T-helper 2 cell treated with Interferon-gamma antibody and Interleukin-4, amounts not matched to agents 5 μg/mL and 100 μg/mL, for 36 hours (primary cell): Measurements from ENCODE around the gene FRMD3.
A peak's percentile ranks its signal among the peaks of the same experiment; 100 is the strongest.

ENCODE experiments used
- DNase-seq: peaks from one replicate; pipeline ENCODE4 v3.0.0; 2021; ENCODE audit warnings: low spot score
- H3K27ac Mint-ChIP-seq: one replicate; pipeline ENCODE4 v1.8.0; 2021; ENCODE audit warnings: mild to moderate bottlenecking, mixed read lengths
- H3K27me3 Mint-ChIP-seq: one replicate; pipeline ENCODE4 v1.8.0; 2021; ENCODE audit warnings: low read depth, mixed read lengths
- H3K36me3 Mint-ChIP-seq: one replicate; pipeline ENCODE4 v1.8.0; 2021; ENCODE audit warnings: low read depth, mixed read lengths
- H3K4me1 Mint-ChIP-seq: one replicate; pipeline ENCODE4 v1.8.0; 2021; ENCODE audit warnings: low read depth, mixed read lengths
- H3K4me3 Mint-ChIP-seq: one replicate; pipeline ENCODE4 v1.8.0; 2022; ENCODE audit warnings: mild to moderate bottlenecking, moderate library complexity, mixed read lengths
- H3K9me3 Mint-ChIP-seq: one replicate; pipeline ENCODE4 v1.8.0; 2021; ENCODE audit warnings: mixed read lengths

The FRMD3 gene

DNA sequence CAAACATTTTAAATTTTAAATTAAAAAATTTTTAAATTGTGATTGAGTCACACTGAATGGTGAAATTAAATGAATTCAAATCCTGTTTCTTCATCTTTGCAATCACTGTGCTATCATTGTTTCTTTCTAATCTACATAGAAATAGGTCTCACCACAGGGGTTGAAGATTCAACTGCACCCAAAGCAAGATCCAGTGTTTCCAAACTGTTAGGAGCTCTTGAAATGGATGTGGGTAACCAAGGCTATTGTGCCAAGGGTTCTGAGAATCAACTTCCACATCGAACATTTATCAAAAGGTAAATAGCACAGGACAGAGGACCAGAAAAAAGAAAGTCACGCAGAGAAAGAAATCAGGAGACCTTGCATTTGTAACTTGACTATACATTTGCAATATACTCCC lies 302.7 kb downstream of the FRMD3 start:
- Mint-ChIP-seq H3K36me3 (no peaks in the 10 kb centered on the region), H3K4me3 (no peak overlapping the region), H3K9me3 (no peaks in the 10 kb centered on the region), H3K27me3 (no peaks in the 10 kb centered on the region), H3K27ac (no peak overlapping the region), H3K4me1 (no peaks in the 10 kb centered on the region)
- no peak for DNase-seq

- DNase-seq = no peak
- no peak overlapping the region for H3K27ac Mint-ChIP-seq
- H3K36me3 Mint-ChIP-seq = no peaks in the 10 kb centered on the region
- no peaks in the 10 kb centered on the region for H3K4me1 Mint-ChIP-seq
- no peak overlapping the region for H3K4me3 Mint-ChIP-seq
- H3K27me3 Mint-ChIP-seq = no peaks in the 10 kb centered on the region
- H3K9me3 Mint-ChIP-seq = no peaks in the 10 kb centered on the region
Measured at GRCh38 chr9:83234541-83234940, 303.7 kb downstream of the FRMD3 start.

DNA sequence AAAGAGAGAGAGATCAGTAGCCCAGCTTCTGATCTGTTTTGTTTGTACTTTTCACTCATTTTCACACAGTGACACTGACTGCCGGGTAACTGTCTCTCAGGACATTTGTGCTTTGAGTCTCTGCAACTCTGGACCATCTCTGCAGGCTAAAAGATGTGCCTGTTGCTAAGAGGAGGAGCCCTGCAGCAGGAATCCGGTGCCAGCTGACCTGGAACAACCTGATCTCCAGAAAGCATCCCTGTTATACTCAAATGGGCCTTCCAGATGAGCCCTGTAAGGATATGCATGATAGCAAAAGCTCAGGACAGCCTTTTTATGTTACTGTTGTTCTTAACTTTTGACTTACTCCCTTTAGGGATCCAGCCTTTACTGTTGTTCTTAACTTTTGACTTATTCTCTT lies 304.6 kb downstream of the FRMD3 start:
- no peak overlapping the region for H3K4me3 Mint-ChIP-seq
- no peaks in the 10 kb centered on the region for H3K27me3 Mint-ChIP-seq
- DNase-seq = no peak
- H3K4me1 Mint-ChIP-seq = no peaks in the 10 kb centered on the region
- no peaks in the 10 kb centered on the region for H3K9me3 Mint-ChIP-seq
- H3K36me3 Mint-ChIP-seq = no peaks in the 10 kb centered on the region
- no peak overlapping the region for H3K27ac Mint-ChIP-seq

- Mint-ChIP-seq H3K4me3 (no peak overlapping the region), H3K27ac (no peak overlapping the region), H3K27me3 (no peaks in the 10 kb centered on the region), H3K9me3 (no peaks in the 10 kb centered on the region), H3K36me3 (no peaks in the 10 kb centered on the region), H3K4me1 (no peaks in the 10 kb centered on the region)
- DNase-seq = peak; percentile 15
Measured at GRCh38 chr9:83231039-83231438, 307.2 kb downstream of the FRMD3 start.

DNA sequence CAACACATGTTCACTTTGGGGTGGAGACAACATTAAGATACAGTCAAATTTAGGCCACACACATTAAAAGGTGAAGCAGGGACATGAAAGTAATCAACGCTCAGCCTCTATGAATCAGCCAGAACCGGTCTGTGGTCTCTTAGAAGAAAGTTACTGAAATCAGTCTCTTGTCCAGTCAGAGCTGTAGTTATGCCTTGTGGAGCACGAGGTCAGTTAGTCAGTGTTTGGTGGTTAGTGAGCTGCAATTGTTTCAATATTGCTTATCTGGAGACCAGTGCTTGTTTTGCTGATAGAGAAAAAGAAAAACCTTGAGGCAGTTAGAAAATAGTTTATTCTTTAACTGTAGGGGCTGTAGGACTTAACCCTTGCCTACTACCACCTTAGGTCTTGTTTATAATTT lies 317.5 kb downstream of the FRMD3 start:
- H3K27ac Mint-ChIP-seq = no peak overlapping the region
- H3K9me3 Mint-ChIP-seq = no peaks in the 10 kb centered on the region
- no peaks in the 10 kb centered on the region for H3K36me3 Mint-ChIP-seq
- peak; percentile 55 for DNase-seq
- peaks cover 16% of the 10 kb centered on the region for H3K27me3 Mint-ChIP-seq
- H3K4me3 Mint-ChIP-seq = peak overlapping the region; percentile 88
- H3K4me1 Mint-ChIP-seq = peaks cover 14% of the 10 kb centered on the region

- H3K9me3 Mint-ChIP-seq = no peaks in the 10 kb centered on the region
- H3K27ac Mint-ChIP-seq = no peak overlapping the region
- DNase-seq = no peak
- H3K4me1 Mint-ChIP-seq = peaks cover 14% of the 10 kb centered on the region
- H3K27me3 Mint-ChIP-seq = peaks cover 17% of the 10 kb centered on the region
- peak overlapping the region; percentile 88 for H3K4me3 Mint-ChIP-seq
- no peaks in the 10 kb centered on the region for H3K36me3 Mint-ChIP-seq
Measured at GRCh38 chr9:83219924-83220438, 318.2 kb downstream of the FRMD3 start.

- DNase-seq = peak; percentile 30
- Mint-ChIP-seq H3K27ac (peak overlapping the region; percentile 32), H3K4me1 (peaks cover 14% of the 10 kb centered on the region), H3K36me3 (no peaks in the 10 kb centered on the region), H3K27me3 (peaks cover 22% of the 10 kb centered on the region), H3K9me3 (no peaks in the 10 kb centered on the region), H3K4me3 (peak overlapping the region; percentile 88)
Measured at GRCh38 chr9:83219154-83219923, 318.9 kb downstream of the FRMD3 start.

DNA sequence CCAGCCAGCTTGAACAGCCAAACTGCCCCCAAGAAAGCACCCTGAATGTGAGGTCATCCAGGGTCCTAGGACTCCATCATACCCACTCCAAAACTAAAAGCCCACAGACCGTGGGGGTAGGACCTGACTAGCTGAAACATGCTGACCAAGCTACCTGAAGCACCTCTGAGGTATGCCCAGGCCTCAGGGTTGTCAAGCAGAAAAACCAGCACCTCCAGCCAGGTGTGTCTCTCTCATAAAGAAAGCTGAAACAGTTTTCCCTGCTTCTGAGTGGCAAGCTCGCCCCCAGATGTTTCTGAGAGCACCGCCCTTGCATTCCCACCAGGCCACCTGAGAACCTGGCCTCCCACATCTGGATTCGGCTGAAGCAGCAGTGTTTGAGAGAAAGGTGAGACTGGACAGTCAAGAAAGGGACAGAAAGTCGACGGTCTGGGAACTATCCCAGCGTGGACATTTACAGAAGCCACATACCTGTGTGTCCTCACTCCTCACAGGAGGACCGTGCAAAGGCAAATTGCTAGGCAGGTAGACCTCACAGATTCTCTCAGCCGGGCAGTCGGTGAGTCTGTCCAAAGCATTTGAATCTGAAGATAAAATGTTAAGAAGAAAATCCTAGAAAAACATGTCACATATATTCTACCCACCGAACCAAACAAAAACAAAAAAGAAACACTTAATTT lies 319.6 kb downstream of the FRMD3 start:
- no peaks in the 10 kb centered on the region for H3K9me3 Mint-ChIP-seq
- no peak overlapping the region for H3K27ac Mint-ChIP-seq
- no peak for DNase-seq
- H3K36me3 Mint-ChIP-seq = no peaks in the 10 kb centered on the region
- H3K4me1 Mint-ChIP-seq = peaks cover 14% of the 10 kb centered on the region
- H3K27me3 Mint-ChIP-seq = peaks cover 22% of the 10 kb centered on the region
- H3K4me3 Mint-ChIP-seq = peak overlapping the region; percentile 27

GRCh38 chr9:83209188-83209731 lies 328.9 kb downstream of the FRMD3 start:
- no peaks in the 10 kb centered on the region for H3K36me3 Mint-ChIP-seq
- no peak for DNase-seq
- no peaks in the 10 kb centered on the region for H3K9me3 Mint-ChIP-seq
- no peak overlapping the region for H3K27ac Mint-ChIP-seq
- peaks cover 3% of the 10 kb centered on the region for H3K27me3 Mint-ChIP-seq
- peaks cover 6% of the 10 kb centered on the region for H3K4me1 Mint-ChIP-seq
- H3K4me3 Mint-ChIP-seq = no peak overlapping the region

- Mint-ChIP-seq H3K4me3 (no peak overlapping the region), H3K27me3 (peaks cover 3% of the 10 kb centered on the region), H3K27ac (no peak overlapping the region), H3K36me3 (no peaks in the 10 kb centered on the region), H3K9me3 (no peaks in the 10 kb centered on the region), H3K4me1 (peaks cover 6% of the 10 kb centered on the region)
- no peak for DNase-seq
Measured at GRCh38 chr9:83208065-83208850, 329.9 kb downstream of the FRMD3 start.

- no peak overlapping the region for H3K27ac Mint-ChIP-seq
- peaks cover 6% of the 10 kb centered on the region for H3K4me1 Mint-ChIP-seq
- no peaks in the 10 kb centered on the region for H3K27me3 Mint-ChIP-seq
- no peaks in the 10 kb centered on the region for H3K36me3 Mint-ChIP-seq
- no peaks in the 10 kb centered on the region for H3K9me3 Mint-ChIP-seq
- H3K4me3 Mint-ChIP-seq = no peak overlapping the region
- no peak for DNase-seq
Measured at GRCh38 chr9:83204047-83204446, 334.2 kb downstream of the FRMD3 start.

- H3K4me3 Mint-ChIP-seq = no peak overlapping the region
- H3K36me3 Mint-ChIP-seq = no peaks in the 10 kb centered on the region
- H3K9me3 Mint-ChIP-seq = no peaks in the 10 kb centered on the region
- H3K4me1 Mint-ChIP-seq = no peaks in the 10 kb centered on the region
- H3K27me3 Mint-ChIP-seq = no peaks in the 10 kb centered on the region
- no peak for DNase-seq
- H3K27ac Mint-ChIP-seq = no peak overlapping the region
Measured at GRCh38 chr9:83200531-83200930, 337.7 kb downstream of the FRMD3 start.

GRCh38 chr9:83199832-83200231 lies 338.4 kb downstream of the FRMD3 start:
- Mint-ChIP-seq H3K36me3 (no peaks in the 10 kb centered on the region), H3K27ac (no peak overlapping the region), H3K4me3 (no peak overlapping the region), H3K4me1 (no peaks in the 10 kb centered on the region), H3K27me3 (no peaks in the 10 kb centered on the region), H3K9me3 (no peaks in the 10 kb centered on the region)
- no peak for DNase-seq

DNA sequence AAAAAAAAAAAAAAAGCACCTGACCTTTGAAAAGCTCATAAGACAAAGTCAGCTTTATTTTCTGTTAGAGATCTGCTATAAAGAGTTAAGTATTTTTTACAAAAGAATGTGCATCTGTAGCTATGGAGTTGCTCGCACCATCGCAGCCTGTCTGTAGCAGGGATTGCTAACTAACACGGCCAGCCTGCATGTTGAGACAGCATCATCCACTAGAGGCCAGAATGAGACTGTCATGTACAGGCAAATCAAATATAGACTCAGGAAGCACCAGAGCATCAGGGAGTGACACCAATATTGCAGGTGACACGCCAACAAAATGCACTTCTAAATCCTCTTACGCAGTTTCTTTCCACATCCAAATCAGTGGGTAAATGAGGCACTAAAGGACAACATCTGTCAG lies 339.0 kb downstream of the FRMD3 start:
- no peaks in the 10 kb centered on the region for H3K4me1 Mint-ChIP-seq
- no peaks in the 10 kb centered on the region for H3K27me3 Mint-ChIP-seq
- H3K36me3 Mint-ChIP-seq = no peaks in the 10 kb centered on the region
- H3K4me3 Mint-ChIP-seq = no peak overlapping the region
- no peak overlapping the region for H3K27ac Mint-ChIP-seq
- H3K9me3 Mint-ChIP-seq = no peaks in the 10 kb centered on the region
- DNase-seq = no peak
